ENCODE results near the gene TRIM14.
"Not testable (repeated sequence)": the region's sequence is repeated elsewhere in the genome, so short reads cannot be mapped to it uniquely, and the experiment has no call there.

The TRIM14 gene

GRCh38 chr9:98050351-98050750 is 68.7 kb downstream of the TRIM14 start:
- no peak for DNase-seq (ENCODE audit: low read depth in 2 of 3, low spot score in 1 of 3)

GRCh38 chr9:98049288-98050072 is 69.5 kb downstream of the TRIM14 start:
- no peak for DNase-seq (ENCODE audit: low read depth in 2 of 3, low spot score in 1 of 3)

- DNase-seq (ENCODE audit: low read depth in 2 of 3, low spot score in 1 of 3), result no peak
These were observed 72.0 kb downstream of the TRIM14 start for GRCh38 chr9:98047002-98047401.

GRCh38 chr9:98046180-98046543 is 72.9 kb downstream of the TRIM14 start:
- no peak for DNase-seq (ENCODE audit: low read depth in 2 of 3, low spot score in 1 of 3)

- DNase-seq (ENCODE audit: low read depth in 2 of 3, low spot score in 1 of 3), result peak in 1 of 3 donors; percentile 36
These were observed 73.5 kb downstream of the TRIM14 start for GRCh38 chr9:98045234-98046179.

- no peak for DNase-seq (ENCODE audit: low read depth in 2 of 3, low spot score in 1 of 3)
These were observed 75.1 kb downstream of the TRIM14 start for GRCh38 chr9:98043915-98044314.

- DNase-seq (ENCODE audit: low read depth in 2 of 3, low spot score in 1 of 3), result no peak
These were observed 78.8 kb downstream of the TRIM14 start for GRCh38 chr9:98040212-98040611.

GRCh38 chr9:98039607-98040017 is 79.4 kb downstream of the TRIM14 start:
- no peak for DNase-seq (ENCODE audit: low read depth in 2 of 3, low spot score in 1 of 3)

- no peak for DNase-seq (ENCODE audit: low read depth in 2 of 3, low spot score in 1 of 3)
These were observed 80.1 kb downstream of the TRIM14 start for GRCh38 chr9:98038958-98039357.

- DNase-seq (ENCODE audit: low read depth in 2 of 3, low spot score in 1 of 3), result no peak
These were observed 81.7 kb downstream of the TRIM14 start for GRCh38 chr9:98037357-98037756.

- DNase-seq (ENCODE audit: low read depth in 2 of 3, low spot score in 1 of 3), result peak; percentile 82 to 95 (median 87)
These were observed 84.2 kb downstream of the TRIM14 start for GRCh38 chr9:98034593-98035546.

GRCh38 chr9:98031935-98032334 is 87.1 kb downstream of the TRIM14 start:
- DNase-seq (ENCODE audit: low read depth in 2 of 3, low spot score in 1 of 3), result no peak

GRCh38 chr9:98031169-98031568 is 87.9 kb downstream of the TRIM14 start:
- DNase-seq (ENCODE audit: low read depth in 2 of 3, low spot score in 1 of 3), result no peak

- no peak for DNase-seq (ENCODE audit: low read depth in 2 of 3, low spot score in 1 of 3)
These were observed 94.3 kb downstream of the TRIM14 start for GRCh38 chr9:98024702-98025101.

GRCh38 chr9:98022447-98022846 is 96.6 kb downstream of the TRIM14 start:
- no peak for DNase-seq (ENCODE audit: low read depth in 2 of 3, low spot score in 1 of 3)

- no peak for DNase-seq (ENCODE audit: low read depth in 2 of 3, low spot score in 1 of 3)
These were observed 97.5 kb downstream of the TRIM14 start for GRCh38 chr9:98021306-98022040.

- DNase-seq (ENCODE audit: low read depth in 2 of 3, low spot score in 1 of 3), result no peak
These were observed 98.4 kb downstream of the TRIM14 start for GRCh38 chr9:98020476-98021145.

GRCh38 chr9:98019869-98020268 is 99.2 kb downstream of the TRIM14 start:
- DNase-seq (ENCODE audit: low read depth in 2 of 3, low spot score in 1 of 3), result not testable (repeated sequence)

Measured in stimulated activated CD4-positive, alpha-beta T cell treated with anti-CD3 and anti-CD28 coated beads, Interleukin-12 subunit alpha, Interleukin-12 subunit beta, amount 100 ng/mL, for 48 hours (primary cell).